Mammary epithelial cell (primary cell): ENCODE results near the gene TSPAN11.

ENCODE experiments used
- CTCF ChIP-seq, 2 donors: IDR thresholded peaks in 1 of 2; conservative IDR thresholded peaks in 1 of 2; 2 replicates each; pipeline ENCODE4 v1.5.1; 2011 to 2012; ENCODE audit warnings: inconsistent platforms in 2 of 2, low read length in 2 of 2, mild to moderate bottlenecking in 2 of 2, control low read depth in 1 of 2, low read depth in 1 of 2; ENCODE audit not compliant: insufficient read depth in 1 of 2; ENCODE audit errors: extremely low read depth in 1 of 2
- EZH2 ChIP-seq: IDR thresholded peaks from 2 replicates; pipeline ENCODE4 v1.6.1; 2012; ENCODE audit warnings: low read length, inconsistent platforms, borderline replicate concordance

- TF ChIP-seq EZH2 (no peak), CTCF (conservative IDR thresholded peaks at IDR 0.05 in 1 of 2, IDR thresholded peaks at IDR 0.05 in 1 of 2; ENCODE audit: extremely low read depth in 1 of 2, insufficient read depth in 1 of 2, low read depth in 1 of 2, low read length in 2 of 2) (no peak)
These were observed 110.5 kb downstream of the TSPAN11 start for GRCh38 chr12:31037028-31037427.
